Neural progenitor cell (in vitro differentiated cells): Measurements from ENCODE around the gene MANSC4.

ENCODE experiments used
- CTCF ChIP-seq: fragments of 200-600 bp; sonication (generic); IDR thresholded peaks from 2 replicates; pipeline ENCODE4 v1.5.1; 2017; ENCODE audit warnings: antibody characterized with exemption, mild to moderate bottlenecking
- EZH2phosphoT487 ChIP-seq: fragments of 200-600 bp; sonication (generic); IDR thresholded peaks from 2 replicates; pipeline ENCODE4 v1.6.1; 2017; ENCODE audit warnings: antibody characterized with exemption

DNA sequence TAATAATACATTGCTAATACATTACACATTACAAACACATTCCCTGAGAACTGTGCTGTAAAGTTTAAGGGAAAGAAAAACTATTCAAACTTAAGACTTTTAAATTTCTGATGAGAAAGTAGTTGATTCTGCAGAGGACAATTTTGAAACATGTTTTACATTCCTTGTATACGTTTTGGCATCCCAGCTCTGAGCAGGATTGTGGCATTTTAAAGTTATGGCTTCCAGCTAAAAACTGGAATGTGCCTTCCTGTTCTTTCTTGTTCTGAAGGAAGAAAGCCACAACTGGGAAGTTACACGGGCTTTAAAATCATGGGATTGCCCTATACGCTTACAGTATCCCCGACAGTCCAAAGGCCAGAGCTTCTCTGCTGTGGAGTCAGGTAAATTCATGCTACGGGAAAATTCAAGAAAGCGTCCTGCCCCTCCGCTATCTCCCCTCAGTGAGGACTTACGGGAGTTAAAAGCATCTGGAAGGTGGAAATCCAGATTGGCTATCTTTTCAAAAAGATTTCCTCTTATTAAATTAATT, 10.8 kb downstream of the MANSC4 start:
- no peak for TF ChIP-seq CTCF
- TF ChIP-seq EZH2phosphoT487: no peak
